Endothelial cell of umbilical vein (primary cell): Measurements from ENCODE around the gene VPS51. TPM values are rescaled to one million over a fixed set of nuclear protein-coding genes. Genes with fewer than 3 reads are reported as not detected.

Source experiments
- BruUV-seq: library from RNA; stranded (reverse); fragments of 400-500 nt; replicated peaks from 2 replicates; lab custom pipeline; 2021; lab: Mats Ljungman, UMichigan
- CTCF ChIA-PET: fragments of 300-600, 350-600 bp; sonication (Branson Sonifier 250); formaldehyde crosslinking; loops from one replicate; lab custom pipeline; 2021; ENCODE audit warnings: antibody characterized with exemption, inconsistent platforms; lab: Charles Lee
- POLR2A ChIA-PET: fragments of 300-600, 350-600 bp; sonication (Branson Sonifier 250); formaldehyde crosslinking; loops from one replicate; lab custom pipeline; 2021; ENCODE audit warnings: antibody characterized with exemption, inconsistent platforms; lab: Charles Lee
- DNase-seq: peaks from one replicate; pipeline ENCODE4 v3.0.0-alpha.2; 2011; ENCODE audit warnings: low read depth, low spot score
- FAIRE-seq: peaks from 2 replicates; lab custom pipeline; 2011; peaks lifted over from hg19 to GRCh38; lab: Jason Lieb, UNC
- H2AFZ ChIP-seq: 2 replicates; pipeline ENCODE4 v1.6.0; 2012; ENCODE audit warnings: low read depth, low read length, control low read depth, inconsistent platforms
- H3K27ac ChIP-seq: 2 replicates; pipeline ENCODE4 v1.5.1; 2011; ENCODE audit warnings: low read depth, mild to moderate bottlenecking, control low read depth, low read length, moderate library complexity; ENCODE audit not compliant: insufficient read depth
- H3K27me3 ChIP-seq, 2 experiments: 2 replicates each; pipeline versions ENCODE4 v1.6.0 to v1.6.1; 2011; ENCODE audit warnings: low read length in 2 of 2, mixed read lengths in 1 of 2; ENCODE audit not compliant: control insufficient read depth in 2 of 2, insufficient read depth in 2 of 2
- H3K36me3 ChIP-seq, 2 experiments: 2 replicates in 1 of 2; 3 replicates in 1 of 2; pipeline ENCODE4 v1.5.1; 2011; ENCODE audit warnings: low read length in 2 of 2, mild to moderate bottlenecking in 1 of 2, moderate library complexity in 1 of 2; ENCODE audit not compliant: control insufficient read depth in 2 of 2, insufficient read depth in 2 of 2; ENCODE audit errors: extremely low read depth in 1 of 2
- H3K4me1 ChIP-seq: 3 replicates; pipeline ENCODE4 v1.5.1; 2011; ENCODE audit warnings: mild to moderate bottlenecking, low read length; ENCODE audit not compliant: control insufficient read depth, insufficient read depth; ENCODE audit errors: extremely low read depth
- H3K4me2 ChIP-seq: 2 replicates; pipeline ENCODE4 v1.6.1; 2011; ENCODE audit warnings: low read length, control low read depth, mixed read lengths; ENCODE audit not compliant: insufficient read depth
- H3K4me3 ChIP-seq, 3 experiments: fragments of 200-600 bp in 1 of 3; sonication (generic), shearing (Covaris generic) in 1 of 3; replicated peaks in 1 of 3; 2 replicates each; pipeline ENCODE4 v1.5.1; 2011 to 2016; ENCODE audit warnings: control low read depth in 3 of 3, low read length in 3 of 3, mild to moderate bottlenecking in 2 of 3, inconsistent platforms in 1 of 3, low read depth in 1 of 3, moderate library complexity in 1 of 3; ENCODE audit not compliant: insufficient read depth in 1 of 3
- H3K79me2 ChIP-seq: 2 replicates; pipeline ENCODE4 v1.6.0; 2012; ENCODE audit warnings: low read length, inconsistent platforms; ENCODE audit not compliant: control insufficient read depth, insufficient read depth
- H3K9ac ChIP-seq: replicated peaks from 2 replicates; pipeline ENCODE3; 2011; ENCODE audit warnings: low read length, control low read depth; ENCODE audit not compliant: insufficient read depth; ENCODE audit errors: extremely low read depth
- H3K9me1 ChIP-seq: replicated peaks from 3 replicates; pipeline ENCODE4 v1.6.0; 2011; ENCODE audit warnings: mild to moderate bottlenecking, low read length; ENCODE audit not compliant: control insufficient read depth, insufficient read depth; ENCODE audit errors: extremely low read depth
- H3K9me3 ChIP-seq: replicated peaks from 2 replicates; pipeline ENCODE4 v1.5.1; 2012; ENCODE audit warnings: low read length, inconsistent platforms; ENCODE audit not compliant: control insufficient read depth, insufficient read depth
- H4K20me1 ChIP-seq: replicated peaks from 2 replicates; pipeline ENCODE3; 2011; ENCODE audit warnings: mild to moderate bottlenecking, low read length; ENCODE audit not compliant: control insufficient read depth, insufficient read depth; ENCODE audit errors: extremely low read depth
- EZH2 ChIP-seq: IDR thresholded peaks from 2 replicates; pipeline ENCODE4 v1.6.1; 2012; ENCODE audit warnings: borderline replicate concordance, low read depth, mild to moderate bottlenecking, moderate library complexity, low read length, inconsistent platforms; ENCODE audit not compliant: severe bottlenecking
- MYC ChIP-seq: IDR thresholded peaks from one replicate; pipeline ENCODE4 v1.6.1; 2011; ENCODE audit warnings: mild to moderate bottlenecking, low read depth, low read length
- POLR2A ChIP-seq: IDR thresholded peaks from 2 replicates; pipeline ENCODE4 v1.6.1; 2012; ENCODE audit warnings: low read depth, mild to moderate bottlenecking, control low read depth, low read length
- dilution Hi-C: fragments of 300-500 bp; cut with MboI; formaldehyde crosslinking; loops from one replicate; pipeline ENCODE4 v1.15.0; 2019; ENCODE audit warnings: low sequenced_read_pairs; ENCODE audit not compliant: extremely low pct_ligation_motif_present
- intact Hi-C: fragments of 100-400 bp; cut with micrococcal nuclease; formaldehyde crosslinking; loops from one replicate; pipeline ENCODE4 v1.10.0; 2022
- polyA plus RNA-seq, 4 experiments: library from polyadenylated mRNA; depleted of rRNA in 3 of 4; stranded (reverse) in 3 of 4; unstranded in 1 of 4; fragments of >200 nt; gene quantifications; 2 replicates each; pipeline versions ENCODE4 v1.2.1 to v1.2.3, GENCODE V29; 2011 to 2012; ENCODE audit warnings: missing spikeins in 1 of 4
- total RNA-seq: library from RNA; stranded (reverse); gene quantifications from 2 replicates; pipeline ENCODE4 v1.2.3, GENCODE V29; 2021
- TF ChIP-seq, protein P1 (sequence below), 2 donors: IDR thresholded peaks; 1 replicate in 1 of 2; 2 replicates in 1 of 2; pipeline ENCODE4 v1.5.1; 2011; ENCODE audit warnings: low read length in 2 of 2, mild to moderate bottlenecking in 2 of 2, moderate library complexity in 2 of 2, control low read depth in 1 of 2, inconsistent platforms in 1 of 2, low read depth in 1 of 2; ENCODE audit not compliant: insufficient read depth in 1 of 2; ENCODE audit errors: extremely low read depth in 1 of 2
- TF ChIP-seq, protein P2 (sequence below): IDR thresholded peaks from 2 replicates; pipeline ENCODE4 v1.6.1; 2011; ENCODE audit not compliant: insufficient read depth, insufficient read length

Gene VPS51
- total and polyA plus RNA-seq, 2 donors (not counting 3 experiments of a cell fraction or from before 2014, with no cell fraction given), result 108 to 146 TPM

- Histone ChIP-seq H3K27me3 (no peaks in the 10 kb centered on the region), H3K4me1 (no peaks in the 10 kb centered on the region), H3K4me2 (no peak overlapping the region), H3K9ac (no peak overlapping the region), H3K9me3 (no peaks in the 10 kb centered on the region), H3K79me2 (no peaks in the 10 kb centered on the region), H4K20me1 (no peaks in the 10 kb centered on the region), H3K27ac (no peak overlapping the region), H3K36me3 (no peaks in the 10 kb centered on the region), H3K9me1 (no peaks in the 10 kb centered on the region), H3K4me3 (no peak overlapping the region), H2AFZ (no peak overlapping the region)
- no peak for FAIRE-seq
- ChIA-PET POLR2A (no interaction called here), CTCF (no interaction called here)
- no peak for TF ChIP-seq POLR2A
- TF ChIP-seq, protein P1, sequence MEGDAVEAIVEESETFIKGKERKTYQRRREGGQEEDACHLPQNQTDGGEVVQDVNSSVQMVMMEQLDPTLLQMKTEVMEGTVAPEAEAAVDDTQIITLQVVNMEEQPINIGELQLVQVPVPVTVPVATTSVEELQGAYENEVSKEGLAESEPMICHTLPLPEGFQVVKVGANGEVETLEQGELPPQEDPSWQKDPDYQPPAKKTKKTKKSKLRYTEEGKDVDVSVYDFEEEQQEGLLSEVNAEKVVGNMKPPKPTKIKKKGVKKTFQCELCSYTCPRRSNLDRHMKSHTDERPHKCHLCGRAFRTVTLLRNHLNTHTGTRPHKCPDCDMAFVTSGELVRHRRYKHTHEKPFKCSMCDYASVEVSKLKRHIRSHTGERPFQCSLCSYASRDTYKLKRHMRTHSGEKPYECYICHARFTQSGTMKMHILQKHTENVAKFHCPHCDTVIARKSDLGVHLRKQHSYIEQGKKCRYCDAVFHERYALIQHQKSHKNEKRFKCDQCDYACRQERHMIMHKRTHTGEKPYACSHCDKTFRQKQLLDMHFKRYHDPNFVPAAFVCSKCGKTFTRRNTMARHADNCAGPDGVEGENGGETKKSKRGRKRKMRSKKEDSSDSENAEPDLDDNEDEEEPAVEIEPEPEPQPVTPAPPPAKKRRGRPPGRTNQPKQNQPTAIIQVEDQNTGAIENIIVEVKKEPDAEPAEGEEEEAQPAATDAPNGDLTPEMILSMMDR (IDR thresholded peaks at IDR 0.05; ENCODE audit: extremely low read depth in 1 of 2, insufficient read depth in 1 of 2, low read depth in 1 of 2, low read length in 2 of 2), result no peak
- no peak for TF ChIP-seq MYC
- no peak for TF ChIP-seq EZH2
- TF ChIP-seq, protein P2, sequence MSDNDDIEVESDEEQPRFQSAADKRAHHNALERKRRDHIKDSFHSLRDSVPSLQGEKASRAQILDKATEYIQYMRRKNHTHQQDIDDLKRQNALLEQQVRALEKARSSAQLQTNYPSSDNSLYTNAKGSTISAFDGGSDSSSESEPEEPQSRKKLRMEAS, result no peak
- no peak for DNase-seq
- intact Hi-C loops (no loop called here), dilution Hi-C loops (no loop called here)
- BruUV-seq, result no TSS peak
These were observed 42.0 kb upstream of the VPS51 start for GRCh38 chr11:65053827-65054508.
